ENCODE measurements around the gene CCDC170.

Gene CCDC170

GRCh38 chr6:151546941-151547659 is 53.3 kb downstream of the CCDC170 start:
- DNase-seq (ENCODE audit: low read depth) = no peak

GRCh38 chr6:151548201-151548600 is 54.4 kb downstream of the CCDC170 start:
- DNase-seq (ENCODE audit: low read depth) = no peak

GRCh38 chr6:151549790-151550189 is 56.0 kb downstream of the CCDC170 start:
- no peak for DNase-seq (ENCODE audit: low read depth)

GRCh38 chr6:151550618-151551017 is 56.8 kb downstream of the CCDC170 start:
- DNase-seq (ENCODE audit: low read depth) = no peak

- no peak for DNase-seq (ENCODE audit: low read depth)
Observed at GRCh38 chr6:151551223-151551857, 57.5 kb downstream of the CCDC170 start.

GRCh38 chr6:151553416-151554165 is 59.8 kb downstream of the CCDC170 start:
- DNase-seq (ENCODE audit: low read depth) = no peak

GRCh38 chr6:151561238-151561637 is 67.4 kb downstream of the CCDC170 start:
- no peak for DNase-seq (ENCODE audit: low read depth)

GRCh38 chr6:151564654-151565053 is 70.8 kb downstream of the CCDC170 start:
- no peak for DNase-seq (ENCODE audit: low read depth)

- no peak for DNase-seq (ENCODE audit: low read depth)
Observed at GRCh38 chr6:151565940-151566339, 72.1 kb downstream of the CCDC170 start.

- no peak for DNase-seq (ENCODE audit: low read depth)
Observed at GRCh38 chr6:151566557-151566956, 72.7 kb downstream of the CCDC170 start.

- no peak for DNase-seq (ENCODE audit: low read depth)
Observed at GRCh38 chr6:151576633-151577032, 82.8 kb downstream of the CCDC170 start.

- DNase-seq (ENCODE audit: low read depth) = no peak
Observed at GRCh38 chr6:151577257-151577656, 83.4 kb downstream of the CCDC170 start.

GRCh38 chr6:151585741-151586140 is 91.9 kb downstream of the CCDC170 start:
- DNase-seq (ENCODE audit: low read depth) = no peak

- DNase-seq (ENCODE audit: low read depth) = no peak
Observed at GRCh38 chr6:151589667-151590066, 95.8 kb downstream of the CCDC170 start.

GRCh38 chr6:151590742-151591141 is 96.9 kb downstream of the CCDC170 start:
- DNase-seq (ENCODE audit: low read depth) = no peak

- DNase-seq (ENCODE audit: low read depth) = no peak
Observed at GRCh38 chr6:151592449-151593159, 98.8 kb downstream of the CCDC170 start.

- DNase-seq (ENCODE audit: low read depth) = no peak
Observed at GRCh38 chr6:151609146-151609902, 115.5 kb downstream of the CCDC170 start.

GRCh38 chr6:151610326-151610725 is 116.5 kb downstream of the CCDC170 start:
- no peak for DNase-seq (ENCODE audit: low read depth)

GRCh38 chr6:151614630-151615029 is 120.8 kb downstream of the CCDC170 start:
- no peak for DNase-seq (ENCODE audit: low read depth)

- DNase-seq (ENCODE audit: low read depth) = no peak
Observed at GRCh38 chr6:151616091-151616513, 122.3 kb downstream of the CCDC170 start.

- no peak for DNase-seq (ENCODE audit: low read depth)
Observed at GRCh38 chr6:151616600-151616999, 122.8 kb downstream of the CCDC170 start.

- DNase-seq (ENCODE audit: low read depth) = no peak
Observed at GRCh38 chr6:151617539-151617938, 123.7 kb downstream of the CCDC170 start.
